BLaER1 (cell line): ENCODE measurements around the gene ORM1.
"Not testable (repeated sequence)": the region's sequence is repeated elsewhere in the genome, so short reads cannot be mapped to it uniquely, and the experiment has no call there.

Experiments
- H3K27ac ChIP-seq: shearing (Covaris generic); formaldehyde crosslinking; 2 replicates; pipeline ENCODE4 v1.8.1; 2022
- H3K27me3 ChIP-seq: shearing (Covaris generic); formaldehyde crosslinking; 2 replicates; pipeline ENCODE4 v1.8.1; 2022
- H3K36me3 ChIP-seq: shearing (Covaris generic); formaldehyde crosslinking; 2 replicates; pipeline ENCODE4 v1.8.1; 2022
- H3K4me1 ChIP-seq: shearing (Covaris generic); formaldehyde crosslinking; 2 replicates; pipeline ENCODE4 v1.8.1; 2022
- H3K4me2 ChIP-seq: shearing (Covaris generic); formaldehyde crosslinking; 2 replicates; pipeline ENCODE4 v1.8.1; 2022
- H3K4me3 ChIP-seq: shearing (Covaris generic); formaldehyde crosslinking; 2 replicates; pipeline ENCODE4 v1.8.1; 2022
- H3K9ac ChIP-seq: shearing (Covaris generic); formaldehyde crosslinking; 2 replicates; pipeline ENCODE4 v1.8.1; 2022
- H3K9me3 ChIP-seq: shearing (Covaris generic); formaldehyde crosslinking; 2 replicates; pipeline ENCODE4 v1.8.1; 2022
- H4K20me1 ChIP-seq: shearing (Covaris generic); formaldehyde crosslinking; 2 replicates; pipeline ENCODE4 v1.8.1; 2022
- Cebpa-rat ChIP-seq: shearing (Covaris generic); IDR thresholded peaks from 2 replicates; pipeline ENCODE4 v1.8.1; 2022

ORM1 gene

GRCh38 chr9:114324492-114324891, 1.6 kb downstream of the ORM1 start:
- no peak overlapping the region for H3K4me3 ChIP-seq
- no peaks in the 10 kb centered on the region for H4K20me1 ChIP-seq
- no peak overlapping the region for H3K9ac ChIP-seq
- no peaks in the 10 kb centered on the region for H3K9me3 ChIP-seq
- H3K36me3 ChIP-seq: no peaks in the 10 kb centered on the region
- H3K4me2 ChIP-seq: no peak overlapping the region
- H3K27me3 ChIP-seq: no peaks in the 10 kb centered on the region
- H3K4me1 ChIP-seq: no peaks in the 10 kb centered on the region
- no peak overlapping the region for H3K27ac ChIP-seq
- TF ChIP-seq Cebpa-rat: no peak

DNA sequence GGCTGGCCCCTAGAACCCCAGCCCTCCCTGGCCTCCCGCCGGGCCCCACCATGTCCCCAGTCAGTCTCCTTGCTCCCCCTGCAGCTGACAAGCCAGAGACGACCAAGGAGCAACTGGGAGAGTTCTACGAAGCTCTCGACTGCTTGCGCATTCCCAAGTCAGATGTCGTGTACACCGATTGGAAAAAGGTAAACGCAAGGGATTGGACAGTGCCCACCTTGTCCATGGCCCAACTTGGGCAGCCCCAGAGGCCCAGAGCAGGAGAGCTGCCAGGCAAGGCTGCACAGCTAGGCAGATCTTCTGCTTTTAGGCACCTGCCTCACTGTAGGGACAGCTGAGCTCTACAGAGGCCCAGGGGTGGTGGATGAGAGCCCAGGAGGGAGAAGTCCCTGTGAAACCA, 2.1 kb downstream of the ORM1 start:
- H3K9me3 ChIP-seq, H3K9ac ChIP-seq, H3K27ac ChIP-seq, H3K27me3 ChIP-seq, H3K4me2 ChIP-seq, H4K20me1 ChIP-seq, H3K4me3 ChIP-seq, H3K4me1 ChIP-seq, H3K36me3 ChIP-seq: not testable (repeated sequence)

- not testable (repeated sequence) for H4K20me1 ChIP-seq, H3K27me3 ChIP-seq, H3K9ac ChIP-seq, H3K4me1 ChIP-seq, H3K27ac ChIP-seq, H3K4me3 ChIP-seq, H3K4me2 ChIP-seq, H3K36me3 ChIP-seq, H3K9me3 ChIP-seq
Measured at GRCh38 chr9:114325684-114326254, 2.9 kb downstream of the ORM1 start.

- H3K27ac ChIP-seq: no peak overlapping the region
- H3K4me1 ChIP-seq: no peaks in the 10 kb centered on the region
- no peaks in the 10 kb centered on the region for H3K9me3 ChIP-seq
- H3K4me3 ChIP-seq: no peak overlapping the region
- TF ChIP-seq Cebpa-rat: no peak
- no peaks in the 10 kb centered on the region for H4K20me1 ChIP-seq
- H3K27me3 ChIP-seq: no peaks in the 10 kb centered on the region
- no peaks in the 10 kb centered on the region for H3K36me3 ChIP-seq
- H3K9ac ChIP-seq: no peak overlapping the region
- no peak overlapping the region for H3K4me2 ChIP-seq
Measured at GRCh38 chr9:114327749-114328148, 4.9 kb downstream of the ORM1 start.

- H4K20me1 ChIP-seq, H3K9ac ChIP-seq, H3K36me3 ChIP-seq, H3K4me3 ChIP-seq, H3K27ac ChIP-seq, H3K27me3 ChIP-seq, H3K4me2 ChIP-seq, H3K9me3 ChIP-seq, H3K4me1 ChIP-seq: not testable (repeated sequence)
Measured at GRCh38 chr9:114328357-114328820, 5.5 kb downstream of the ORM1 start.

- H3K36me3 ChIP-seq, H3K9me3 ChIP-seq, H3K4me2 ChIP-seq, H3K4me1 ChIP-seq, H3K4me3 ChIP-seq, H3K9ac ChIP-seq, H4K20me1 ChIP-seq, H3K27ac ChIP-seq, H3K27me3 ChIP-seq: not testable (repeated sequence)
Measured at GRCh38 chr9:114328937-114329624, 6.2 kb downstream of the ORM1 start.

DNA sequence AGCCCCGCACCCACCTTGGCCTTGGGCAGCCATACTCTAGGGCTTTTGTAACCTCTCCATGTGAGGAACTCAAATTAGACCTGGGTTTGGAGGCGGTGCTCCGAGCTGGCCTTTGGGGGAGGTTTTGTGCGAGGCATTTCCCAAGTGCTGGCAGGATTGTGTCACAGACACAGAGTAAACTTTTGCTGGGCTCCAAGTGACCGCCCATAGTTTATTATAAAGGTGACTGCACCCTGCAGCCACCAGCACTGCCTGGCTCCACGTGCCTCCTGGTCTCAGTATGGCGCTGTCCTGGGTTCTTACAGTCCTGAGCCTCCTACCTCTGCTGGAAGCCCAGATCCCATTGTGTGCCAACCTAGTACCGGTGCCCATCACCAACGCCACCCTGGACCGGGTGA, 6.7 kb downstream of the ORM1 start, which contains the start of gene ORM2:
Gene ORM2, plus strand, starts transcription at position 245 of the 398 bp plus-strand sequence. Its CDS starts 36 bp downstream, at position 281.
- H3K27me3 ChIP-seq, H3K9me3 ChIP-seq, H3K4me2 ChIP-seq, H3K4me3 ChIP-seq, H3K9ac ChIP-seq, H3K4me1 ChIP-seq, H4K20me1 ChIP-seq, H3K36me3 ChIP-seq, H3K27ac ChIP-seq: not testable (repeated sequence)

GRCh38 chr9:114330636-114331035, 7.7 kb downstream of the ORM1 start:
- Histone ChIP-seq H3K27ac (no peak overlapping the region), H3K9ac (no peak overlapping the region), H3K4me1 (peaks cover under 1% of the 10 kb centered on the region), H3K4me3 (no peak overlapping the region), H3K36me3 (peaks cover 15% of the 10 kb centered on the region), H3K4me2 (no peak overlapping the region), H3K27me3 (no peaks in the 10 kb centered on the region), H4K20me1 (no peaks in the 10 kb centered on the region), H3K9me3 (no peaks in the 10 kb centered on the region)
- TF ChIP-seq Cebpa-rat: no peak

DNA sequence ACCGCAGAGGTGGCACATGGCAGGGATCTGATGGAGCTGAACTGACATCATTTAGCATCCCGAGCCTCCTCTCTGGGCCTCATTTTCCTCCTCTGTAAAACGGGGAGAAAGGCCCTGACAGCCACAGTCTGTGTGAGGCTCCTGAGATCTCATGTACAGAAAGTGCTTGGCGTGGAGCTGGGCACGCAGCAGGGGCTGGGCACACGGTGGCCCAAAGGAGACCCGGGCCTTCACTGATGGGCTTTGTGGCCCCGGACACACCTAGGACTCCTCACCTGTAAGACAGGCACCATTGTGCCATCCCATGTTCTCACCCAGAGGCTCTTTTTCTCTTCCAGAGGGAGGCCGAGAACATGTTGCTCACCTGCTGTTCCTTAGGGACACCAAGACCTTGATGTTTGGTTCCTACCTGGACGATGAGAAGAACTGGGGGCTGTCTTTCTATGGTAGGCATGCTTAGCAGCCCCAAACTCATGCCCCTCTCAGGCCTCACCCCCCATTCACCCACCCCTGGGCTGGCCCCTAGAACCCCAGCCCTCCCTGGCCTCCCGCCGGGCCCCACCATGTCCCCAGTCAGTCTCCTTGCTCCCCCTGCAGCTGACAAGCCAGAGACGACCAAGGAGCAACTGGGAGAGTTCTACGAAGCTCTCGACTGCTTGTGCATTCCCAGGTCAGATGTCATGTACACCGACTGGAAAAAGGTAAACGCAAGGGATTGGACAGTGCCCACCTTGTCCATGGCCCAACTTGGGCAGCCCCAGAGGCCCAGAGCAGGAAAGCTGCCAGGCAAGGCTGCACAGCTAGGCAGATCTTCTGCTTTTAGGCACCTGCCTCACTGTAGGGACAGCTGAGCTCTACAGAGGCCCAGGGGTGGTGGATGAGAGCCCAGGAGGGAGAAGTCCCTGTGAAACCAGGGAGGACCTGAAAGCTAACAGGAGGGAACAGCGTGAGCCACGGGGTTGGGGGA, 8.6 kb downstream of the ORM1 start:
- not testable (repeated sequence) for H3K4me3 ChIP-seq, H3K4me2 ChIP-seq, H3K4me1 ChIP-seq, H3K9me3 ChIP-seq, H3K9ac ChIP-seq, H4K20me1 ChIP-seq, H3K27me3 ChIP-seq, H3K27ac ChIP-seq
- H3K36me3 ChIP-seq: peaks cover 24% of the 10 kb centered on the region

- H3K9me3 ChIP-seq, H3K9ac ChIP-seq, H3K27me3 ChIP-seq, H3K4me3 ChIP-seq, H3K27ac ChIP-seq, H3K4me2 ChIP-seq, H4K20me1 ChIP-seq: not testable (repeated sequence)
- peaks cover 10% of the 10 kb centered on the region for H3K4me1 ChIP-seq
- H3K36me3 ChIP-seq: peaks cover 33% of the 10 kb centered on the region
Measured at GRCh38 chr9:114332474-114333040, 9.7 kb downstream of the ORM1 start.

DNA sequence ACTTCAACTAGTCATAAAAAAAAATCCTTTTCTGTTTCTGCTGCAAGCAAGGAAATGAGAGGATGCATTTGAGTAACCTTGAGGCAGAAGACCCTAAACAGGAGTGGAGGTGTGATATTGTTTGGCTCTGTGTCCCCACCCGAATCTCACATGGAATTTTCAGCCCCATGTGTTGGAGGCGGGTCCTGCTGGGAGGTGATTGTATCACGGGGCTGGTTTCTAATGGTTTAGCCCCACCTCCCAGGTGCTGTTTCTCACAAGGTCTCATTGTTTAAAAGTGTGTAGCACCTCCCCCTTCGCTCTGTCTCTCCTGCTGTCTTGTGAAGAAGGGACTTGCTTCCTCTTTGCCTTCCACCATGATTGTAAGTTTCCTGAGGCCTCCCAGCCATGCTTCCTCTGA, 10.8 kb downstream of the ORM1 start:
- not testable (repeated sequence) for H3K9me3 ChIP-seq, H3K9ac ChIP-seq, H3K4me2 ChIP-seq, H4K20me1 ChIP-seq, H3K4me3 ChIP-seq, H3K27me3 ChIP-seq, H3K27ac ChIP-seq
- peaks cover 45% of the 10 kb centered on the region for H3K36me3 ChIP-seq
- H3K4me1 ChIP-seq: peaks cover 10% of the 10 kb centered on the region
